Measurements from ENCODE around the gene SLC30A2. TPM values are rescaled to one million over a fixed set of nuclear protein-coding genes. Genes with fewer than 3 reads are reported as not detected.

The SLC30A2 gene
- polyA plus RNA-seq, 3 donors = not detected

DNA sequence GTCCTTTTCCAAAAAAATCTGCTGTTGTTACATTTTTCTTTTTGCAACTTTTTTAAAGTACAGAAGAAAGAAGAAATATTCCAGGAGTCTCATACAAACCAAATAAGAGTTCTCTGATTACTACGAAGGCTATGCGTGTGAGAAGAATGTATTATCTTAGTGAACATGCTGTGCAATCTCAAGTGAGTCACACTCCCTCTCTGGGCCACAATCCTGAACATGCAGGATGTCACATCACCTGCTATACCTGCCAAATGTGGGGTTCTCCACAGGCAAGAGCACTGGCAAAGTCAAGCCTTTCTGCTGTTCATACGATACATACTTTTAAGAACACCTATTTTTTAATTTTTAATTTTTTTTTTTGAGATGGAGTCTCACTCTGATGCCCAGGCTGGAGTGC lies 43.2 kb upstream of the SLC30A2 start:
- H3K4me1 Mint-ChIP-seq = no peaks in the 10 kb centered on the region
- DNase-seq = no peak
- H2AFZ ChIP-seq (ENCODE audit: insufficient read depth, low read depth, low read length, poor library complexity, severe bottlenecking) = no peak overlapping the region
- no peaks in the 10 kb centered on the region for H4K20me1 ChIP-seq (ENCODE audit: insufficient read depth, low read length)
- intact Hi-C loops (cut with micrococcal nuclease) = no loop called here
- TF ChIP-seq, protein P1, sequence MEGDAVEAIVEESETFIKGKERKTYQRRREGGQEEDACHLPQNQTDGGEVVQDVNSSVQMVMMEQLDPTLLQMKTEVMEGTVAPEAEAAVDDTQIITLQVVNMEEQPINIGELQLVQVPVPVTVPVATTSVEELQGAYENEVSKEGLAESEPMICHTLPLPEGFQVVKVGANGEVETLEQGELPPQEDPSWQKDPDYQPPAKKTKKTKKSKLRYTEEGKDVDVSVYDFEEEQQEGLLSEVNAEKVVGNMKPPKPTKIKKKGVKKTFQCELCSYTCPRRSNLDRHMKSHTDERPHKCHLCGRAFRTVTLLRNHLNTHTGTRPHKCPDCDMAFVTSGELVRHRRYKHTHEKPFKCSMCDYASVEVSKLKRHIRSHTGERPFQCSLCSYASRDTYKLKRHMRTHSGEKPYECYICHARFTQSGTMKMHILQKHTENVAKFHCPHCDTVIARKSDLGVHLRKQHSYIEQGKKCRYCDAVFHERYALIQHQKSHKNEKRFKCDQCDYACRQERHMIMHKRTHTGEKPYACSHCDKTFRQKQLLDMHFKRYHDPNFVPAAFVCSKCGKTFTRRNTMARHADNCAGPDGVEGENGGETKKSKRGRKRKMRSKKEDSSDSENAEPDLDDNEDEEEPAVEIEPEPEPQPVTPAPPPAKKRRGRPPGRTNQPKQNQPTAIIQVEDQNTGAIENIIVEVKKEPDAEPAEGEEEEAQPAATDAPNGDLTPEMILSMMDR (IDR thresholded peaks at IDR 0.05) = no peak
- peaks cover 0 to 3% (median 0%) of the 10 kb centered on the region in 7 donors for H3K9me3 Mint-ChIP-seq
- H3K27ac Mint-ChIP-seq = no peak overlapping the region
- H3K4me1 ChIP-seq (ENCODE audit: control insufficient read depth in 1 of 2, insufficient read depth in 2 of 2, low read length in 2 of 2) = no peaks in the 10 kb centered on the region
- no peak overlapping the region for H3K4me3 Mint-ChIP-seq
- H3K36me3 Mint-ChIP-seq = no peaks in the 10 kb centered on the region
- no peak overlapping the region for H3K27ac ChIP-seq (ENCODE audit: low read depth in 1 of 2, low read length in 2 of 2)
- H3K79me2 ChIP-seq (ENCODE audit: insufficient read depth, low read length) = no peaks in the 10 kb centered on the region
- no peak overlapping the region for H3K4me2 ChIP-seq (replicated peaks; ENCODE audit: extremely low read depth, low read length, poor library complexity, severe bottlenecking)
- peaks cover 20 to 36% (median 21%) of the 10 kb centered on the region in 3 donors for H3K27me3 Mint-ChIP-seq (ENCODE audit: low read depth in 3 of 3)
- no CpG with 5 or more reads among the region's 3 CpGs for WGBS (ENCODE audit: insufficient coverage)
- H3K36me3 ChIP-seq (replicated peaks in 1 of 2; ENCODE audit: control insufficient read depth in 1 of 2, insufficient read depth in 2 of 2, low read length in 2 of 2) = no peaks in the 10 kb centered on the region
- H3K4me3 ChIP-seq (replicated peaks in 1 of 3; ENCODE audit: low read depth in 2 of 3, low read length in 3 of 3) = no peak overlapping the region
- no peaks in the 10 kb centered on the region for H3K9me3 ChIP-seq (replicated peaks in 1 of 2; ENCODE audit: control insufficient read depth in 1 of 2, insufficient read depth in 1 of 2, low read length in 2 of 2)
- H3K27me3 ChIP-seq (ENCODE audit: control insufficient read depth in 2 of 2, insufficient read depth in 2 of 2, low read length in 2 of 2) = peaks cover 0 to 12% of the 10 kb centered on the region in 2 donors
- no peak overlapping the region for H3K9ac ChIP-seq (ENCODE audit: insufficient read depth, low read length, poor library complexity, severe bottlenecking)

DNA sequence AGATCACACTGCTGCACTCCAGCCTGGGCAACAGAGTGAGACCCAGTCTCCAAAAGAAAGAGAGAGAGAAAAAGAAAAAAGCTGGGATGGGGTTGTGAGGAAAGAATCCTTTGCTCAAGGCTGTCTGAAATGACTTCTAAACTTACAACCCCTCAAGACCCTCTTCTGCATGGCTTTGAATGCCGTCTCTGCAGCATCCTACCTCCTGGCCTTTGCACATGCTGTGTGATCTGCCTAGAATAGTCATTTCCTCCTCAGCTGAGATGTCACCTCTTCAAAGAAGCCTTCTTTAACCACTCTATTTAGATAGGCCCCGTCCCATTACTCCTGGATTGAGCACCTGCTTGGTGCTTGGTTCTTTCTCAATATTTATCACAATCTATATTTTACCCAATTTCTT lies 38.9 kb upstream of the SLC30A2 start:
- TF ChIP-seq, protein P1 (IDR thresholded peaks at IDR 0.05) = no peak
- Histone ChIP-seq H3K9ac (ENCODE audit: insufficient read depth, low read length, poor library complexity, severe bottlenecking) (no peak overlapping the region), H3K9me3 (replicated peaks in 1 of 2; ENCODE audit: control insufficient read depth in 1 of 2, insufficient read depth in 1 of 2, low read length in 2 of 2) (no peaks in the 10 kb centered on the region), H3K27me3 (ENCODE audit: control insufficient read depth in 2 of 2, insufficient read depth in 2 of 2, low read length in 2 of 2) (peaks cover 0 to 3% of the 10 kb centered on the region in 2 donors), H3K4me2 (replicated peaks; ENCODE audit: extremely low read depth, low read length, poor library complexity, severe bottlenecking) (no peak overlapping the region), H3K79me2 (ENCODE audit: insufficient read depth, low read length) (no peaks in the 10 kb centered on the region), H3K4me1 (ENCODE audit: control insufficient read depth in 1 of 2, insufficient read depth in 2 of 2, low read length in 2 of 2) (no peaks in the 10 kb centered on the region), H2AFZ (ENCODE audit: insufficient read depth, low read depth, low read length, poor library complexity, severe bottlenecking) (no peak overlapping the region), H3K27ac (ENCODE audit: low read depth in 1 of 2, low read length in 2 of 2) (no peak overlapping the region), H4K20me1 (ENCODE audit: insufficient read depth, low read length) (no peaks in the 10 kb centered on the region), H3K36me3 (replicated peaks in 1 of 2; ENCODE audit: control insufficient read depth in 1 of 2, insufficient read depth in 2 of 2, low read length in 2 of 2) (no peaks in the 10 kb centered on the region), H3K4me3 (replicated peaks in 1 of 3; ENCODE audit: low read depth in 2 of 3, low read length in 3 of 3) (no peak overlapping the region)
- no peak for DNase-seq
- H3K4me1 Mint-ChIP-seq = peaks cover 1% of the 10 kb centered on the region
- H3K27ac Mint-ChIP-seq = no peak overlapping the region
- peaks cover 3 to 15% (median 13%) of the 10 kb centered on the region in 3 donors for H3K27me3 Mint-ChIP-seq (ENCODE audit: low read depth in 3 of 3)
- no peak overlapping the region for H3K4me3 Mint-ChIP-seq
- no peaks in the 10 kb centered on the region for H3K36me3 Mint-ChIP-seq
- peaks cover 0 to under 1% (median 0%) of the 10 kb centered on the region in 7 donors for H3K9me3 Mint-ChIP-seq
- intact Hi-C loops (cut with micrococcal nuclease) = no loop called here
- 90% methylated on average over 2 of the region's 2 CpGs for WGBS (ENCODE audit: insufficient coverage)

Data from CD14-positive monocyte (primary cell).